GM19193 (cell line): ENCODE results near the gene ZNF621.

Experiments used
- POLR2A ChIP-seq: IDR thresholded peaks from 4 replicates; pipeline ENCODE4 v1.6.1; 2011; ENCODE audit not compliant: insufficient read depth, insufficient read length; ENCODE audit errors: extremely low read depth

ZNF621 gene

GRCh38 chr3:40581166-40581565 lies 56.4 kb downstream of the ZNF621 start:
- no peak for TF ChIP-seq POLR2A

GRCh38 chr3:40582401-40583027 lies 57.8 kb downstream of the ZNF621 start:
- TF ChIP-seq POLR2A, result no peak

- TF ChIP-seq POLR2A, result no peak
Observed at GRCh38 chr3:40583691-40584090, 58.9 kb downstream of the ZNF621 start.

- TF ChIP-seq POLR2A, result no peak
Observed at GRCh38 chr3:40584625-40585189, 59.9 kb downstream of the ZNF621 start.

- no peak for TF ChIP-seq POLR2A
Observed at GRCh38 chr3:40585381-40586016, 60.7 kb downstream of the ZNF621 start.

GRCh38 chr3:40586901-40587300 lies 62.1 kb downstream of the ZNF621 start:
- TF ChIP-seq POLR2A, result no peak

- TF ChIP-seq POLR2A, result no peak
Observed at GRCh38 chr3:40588406-40588805, 63.6 kb downstream of the ZNF621 start.
